CD4-positive, alpha-beta T cell (primary cell): Measurements from ENCODE around the gene HS6ST3. TPM values are rescaled to one million over a fixed set of nuclear protein-coding genes. Genes with fewer than 3 reads are reported as not detected.

Experiments used
- ATAC-seq: fragments of 200-7000 bp; cut with Tn5 transposase; one replicate; pipeline ENCODE4 v1.10.0; 2022; ENCODE audit warnings: mild to moderate bottlenecking; ENCODE audit not compliant: poor library complexity
- CTCF ChIA-PET: fragments of 350-600 bp; sonication (Branson Sonifier 250); formaldehyde crosslinking; loops from one replicate; lab custom pipeline; 2021; ENCODE audit warnings: antibody characterized with exemption, inconsistent platforms; lab: Charles Lee
- POLR2A ChIA-PET: fragments of 350-600 bp; sonication (Branson Sonifier 250); formaldehyde crosslinking; loops from one replicate; lab custom pipeline; 2021; ENCODE audit warnings: antibody characterized with exemption, inconsistent platforms; lab: Charles Lee
- DNase-seq, 14 experiments: peaks; one replicate each; pipeline ENCODE4 v3.0.0-alpha.2; 2013 to 2020; ENCODE audit warnings: mixed read lengths in 2 of 14
- H3K27ac ChIP-seq, 2 donors: one replicate each; pipeline versions ENCODE4 v1.5.1 to v1.7.0; 2013; ENCODE audit warnings: low read length in 2 of 2, low read depth in 1 of 2, mild to moderate bottlenecking in 1 of 2
- H3K27me3 ChIP-seq, 2 experiments: 1 replicate in 1 of 2; 2 replicates in 1 of 2; pipeline versions ENCODE4 v1.6.1 to v1.7.0; 2013; ENCODE audit warnings: low read length in 2 of 2, control low read depth in 1 of 2, mild to moderate bottlenecking in 1 of 2, moderate library complexity in 1 of 2; ENCODE audit not compliant: insufficient read depth in 2 of 2, control insufficient read depth in 1 of 2
- H3K36me3 ChIP-seq: one replicate; pipeline ENCODE4 v1.6.1; 2013; ENCODE audit warnings: low read length, control low read depth; ENCODE audit not compliant: insufficient read depth
- H3K4me1 ChIP-seq: one replicate; pipeline ENCODE4 v1.6.1; 2013; ENCODE audit warnings: low read length, control low read depth; ENCODE audit not compliant: insufficient read depth
- H3K4me3 ChIP-seq: one replicate; pipeline ENCODE4 v1.5.1; 2013; ENCODE audit warnings: mild to moderate bottlenecking, low read length, moderate library complexity
- H3K9me3 ChIP-seq, 2 experiments: 1 replicate in 1 of 2; 2 replicates in 1 of 2; pipeline versions ENCODE4 v1.6.1 to v1.7.0; 2013; ENCODE audit warnings: low read length in 2 of 2, mild to moderate bottlenecking in 2 of 2, control low read depth in 1 of 2, moderate library complexity in 1 of 2; ENCODE audit not compliant: control insufficient read depth in 1 of 2, insufficient read depth in 1 of 2
- H3K27ac Mint-ChIP-seq: one replicate; pipeline ENCODE4 v1.8.0; 2020; ENCODE audit warnings: mixed read lengths
- H3K27me3 Mint-ChIP-seq: one replicate; pipeline ENCODE4 v1.8.0; 2021; ENCODE audit warnings: mixed read lengths
- H3K36me3 Mint-ChIP-seq: one replicate; pipeline ENCODE4 v1.8.0; 2021; ENCODE audit warnings: low read depth, mixed read lengths
- H3K4me1 Mint-ChIP-seq: one replicate; pipeline ENCODE4 v1.8.0; 2021; ENCODE audit warnings: low read depth, mixed read lengths
- H3K4me3 Mint-ChIP-seq: one replicate; pipeline ENCODE4 v1.8.0; 2020; ENCODE audit warnings: mild to moderate bottlenecking, mixed read lengths
- H3K9me3 Mint-ChIP-seq: one replicate; pipeline ENCODE4 v1.8.0; 2020; ENCODE audit warnings: mixed read lengths
- CTCF ChIP-seq: fragments of 200-600 bp; IDR thresholded peaks from one replicate; pipeline ENCODE4 v1.8.0; 2022; ENCODE audit warnings: antibody characterized with exemption, mild to moderate bottlenecking
- intact Hi-C, 2 experiments: fragments of 100-400 bp; cut with DNase I in 1 of 2; cut with micrococcal nuclease in 1 of 2; formaldehyde crosslinking; loops; one replicate each; pipeline versions ENCODE4 v1.15.1 to v1.9.0; 2023 to 2025; cut with DNase I, micrococcal nuclease
- total RNA-seq, 174 experiments: library from RNA in 2 of 174; stranded (reverse) in 2 of 174; gene quantifications; one replicate each; pipeline ENCODE4 v1.2.3 and lab custom pipeline; 2021 to 2026

Gene HS6ST3
- total RNA-seq, 2 experiments from 2014 or later, result not detected

DNA sequence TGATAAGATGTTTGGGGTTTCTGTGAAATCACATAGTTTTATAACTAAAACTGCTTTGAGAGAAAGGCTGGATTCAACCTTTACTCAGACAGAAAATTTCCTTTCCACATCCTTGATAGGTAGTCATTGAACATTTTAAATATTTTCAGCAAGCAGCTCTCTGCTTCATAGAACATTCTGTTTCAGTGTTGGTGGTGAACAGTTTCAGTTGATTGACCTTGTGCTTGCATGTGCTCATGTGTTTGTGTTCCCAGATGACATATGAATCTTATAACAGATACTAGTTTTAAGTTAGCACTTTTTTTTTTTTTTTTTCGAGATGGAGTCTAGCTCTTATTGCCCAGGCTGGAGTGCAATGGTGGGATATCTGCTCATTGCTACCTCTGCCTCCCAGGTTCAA, 290.1 kb downstream of the HS6ST3 start:
- Histone ChIP-seq H3K27me3 (no peaks in the 10 kb centered on the region), H3K9me3 (no peaks in the 10 kb centered on the region), H3K4me1 (no peaks in the 10 kb centered on the region), H3K36me3 (no peaks in the 10 kb centered on the region), H3K27ac (no peak overlapping the region), H3K4me3 (no peak overlapping the region)
- intact Hi-C loops, result no loop called here
- CTCF ChIA-PET, result interaction anchor here (0.5 to 0.9 kb wide), 2 partner anchors 8 to 58 kb away, joined by 3 read pairs; no protein-coding TSS in a partner anchor
- POLR2A ChIA-PET, result no interaction called here
- no peak for TF ChIP-seq CTCF
- H3K27me3 Mint-ChIP-seq, result no peaks in the 10 kb centered on the region
- H3K4me1 Mint-ChIP-seq, result no peaks in the 10 kb centered on the region
- no peaks in the 10 kb centered on the region for H3K9me3 Mint-ChIP-seq
- no peaks in the 10 kb centered on the region for H3K36me3 Mint-ChIP-seq
- ATAC-seq, result no peak
- DNase-seq, result no peak
- H3K27ac Mint-ChIP-seq, result no peak overlapping the region
- no peak overlapping the region for H3K4me3 Mint-ChIP-seq

GRCh38 chr13:96381681-96382080, 291.8 kb downstream of the HS6ST3 start:
- Mint-ChIP-seq H3K9me3 (no peaks in the 10 kb centered on the region), H3K27ac (no peak overlapping the region)
- intact Hi-C loops, result no loop called here

GRCh38 chr13:96388598-96388997, 298.7 kb downstream of the HS6ST3 start:
- no peaks in the 10 kb centered on the region for H3K4me1 Mint-ChIP-seq
- CTCF ChIA-PET, result interaction anchor here (1.0 kb wide), 2 partner anchors 9 to 14 kb away, joined by 3 read pairs; no protein-coding TSS in a partner anchor
- Histone ChIP-seq H3K27me3 (no peaks in the 10 kb centered on the region), H3K4me1 (no peaks in the 10 kb centered on the region), H3K27ac (no peak overlapping the region), H3K9me3 (no peaks in the 10 kb centered on the region), H3K4me3 (no peak overlapping the region), H3K36me3 (no peaks in the 10 kb centered on the region)
- H3K4me3 Mint-ChIP-seq, result no peak overlapping the region
- no peak overlapping the region for H3K27ac Mint-ChIP-seq
- no peaks in the 10 kb centered on the region for H3K27me3 Mint-ChIP-seq
- no peak for TF ChIP-seq CTCF
- no peaks in the 10 kb centered on the region for H3K36me3 Mint-ChIP-seq
- no peak for ATAC-seq
- no peak for DNase-seq
- POLR2A ChIA-PET, result no interaction called here
- peaks cover 2% of the 10 kb centered on the region for H3K9me3 Mint-ChIP-seq
- intact Hi-C loops, result no loop called here

More at GRCh38 chr13:96381681-96382080, 291.8 kb downstream of the HS6ST3 start:
- no peak for TF ChIP-seq CTCF
- Mint-ChIP-seq H3K27me3 (no peaks in the 10 kb centered on the region), H3K36me3 (no peaks in the 10 kb centered on the region), H3K4me1 (no peaks in the 10 kb centered on the region), H3K4me3 (no peak overlapping the region)
- Histone ChIP-seq H3K27ac (no peak overlapping the region), H3K36me3 (no peaks in the 10 kb centered on the region), H3K4me1 (no peaks in the 10 kb centered on the region), H3K9me3 (no peaks in the 10 kb centered on the region), H3K4me3 (no peak overlapping the region), H3K27me3 (no peaks in the 10 kb centered on the region)
- CTCF ChIA-PET, result no interaction called here
- ATAC-seq, result no peak
- POLR2A ChIA-PET, result no interaction called here
- no peak for DNase-seq
